SU-DHL-6 (cell line): ENCODE data around the gene RNF166.

ENCODE experiments used
- CTCF ChIP-seq: fragments of 200-600 bp; sonication (generic); IDR thresholded peaks from one replicate; pipeline ENCODE4 v1.5.1; 2017; ENCODE audit warnings: antibody characterized with exemption, mild to moderate bottlenecking, low read length, moderate library complexity; ENCODE audit not compliant: insufficient read depth, poor library complexity, severe bottlenecking
- EZH2phosphoT487 ChIP-seq: fragments of 200-600 bp; sonication (generic), shearing (Covaris generic); conservative IDR thresholded peaks from 2 replicates; pipeline ENCODE4 v1.6.1; 2018; ENCODE audit warnings: mild to moderate bottlenecking, antibody characterized with exemption, low read length, moderate library complexity, mixed read lengths

DNA sequence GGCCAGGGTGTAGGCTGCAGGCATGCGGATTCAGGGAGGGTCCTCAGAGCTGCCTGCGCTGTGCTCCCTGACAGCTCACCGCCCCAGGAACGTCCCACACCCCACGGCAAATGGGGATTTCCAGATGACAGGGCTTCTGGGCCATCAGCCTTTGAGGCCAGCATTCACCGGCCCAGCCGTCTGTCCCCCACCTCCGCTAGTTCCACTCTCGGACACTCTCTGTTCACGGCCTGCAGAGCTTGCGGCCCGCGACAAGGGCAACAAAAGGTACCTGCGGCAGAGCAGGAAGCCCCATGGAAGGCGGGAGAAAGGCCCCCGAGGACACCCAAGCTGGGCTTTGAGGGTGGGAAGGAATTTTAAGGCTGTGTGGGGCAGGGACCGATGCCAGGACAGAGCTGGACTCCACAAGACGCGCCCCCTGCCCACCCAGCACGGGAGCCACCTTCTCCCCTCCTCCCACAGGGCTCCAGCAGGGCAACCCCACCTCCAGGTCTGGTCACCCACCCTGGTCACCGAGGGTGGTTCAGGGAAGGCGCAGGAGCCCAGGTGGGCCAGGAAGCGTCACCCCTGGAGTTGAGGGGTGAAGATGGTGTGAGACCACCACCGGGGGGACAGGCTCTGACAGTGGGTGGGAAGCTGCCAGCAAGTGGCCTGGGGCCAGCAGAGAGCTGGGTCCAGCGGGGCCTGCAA, 49.8 kb downstream of the RNF166 start:
- TF ChIP-seq CTCF (no peak), EZH2phosphoT487 (no peak)
